GM21526 (cell line): Measurements from ENCODE around the gene ZNF557.

Experiments used
- ATAC-seq: cut with Tn5 transposase; IDR thresholded peaks from one replicate; pipeline ENCODE4 v1.9.1; 2021; ENCODE audit warnings: moderate library complexity; ENCODE audit not compliant: unreplicated experiment, low FRiP score

The ZNF557 gene

GRCh38 chr19:7072541-7072940 lies 3.0 kb downstream of the ZNF557 start:
- no peak for ATAC-seq

GRCh38 chr19:7074705-7075282 lies 5.3 kb downstream of the ZNF557 start:
- no peak for ATAC-seq

GRCh38 chr19:7076151-7076550 lies 6.6 kb downstream of the ZNF557 start:
- ATAC-seq, result no peak

- ATAC-seq, result no peak
These were observed 8.5 kb downstream of the ZNF557 start for GRCh38 chr19:7078008-7078407.

- ATAC-seq, result no peak
These were observed 13.8 kb downstream of the ZNF557 start for GRCh38 chr19:7083076-7083956.

GRCh38 chr19:7088999-7089398 lies 19.5 kb downstream of the ZNF557 start:
- no peak for ATAC-seq

- no peak for ATAC-seq
These were observed 28.6 kb downstream of the ZNF557 start for GRCh38 chr19:7098096-7098495.

- ATAC-seq, result peak; percentile 70
These were observed 29.4 kb downstream of the ZNF557 start for GRCh38 chr19:7098701-7099596.

GRCh38 chr19:7099597-7099921 lies 30.1 kb downstream of the ZNF557 start:
- no peak for ATAC-seq

GRCh38 chr19:7101498-7102253 lies 32.2 kb downstream of the ZNF557 start:
- ATAC-seq, result no peak

- no peak for ATAC-seq
These were observed 35.4 kb downstream of the ZNF557 start for GRCh38 chr19:7104747-7105447.

GRCh38 chr19:7106711-7107657 lies 37.5 kb downstream of the ZNF557 start:
- ATAC-seq, result no peak

GRCh38 chr19:7109678-7110289 lies 40.3 kb downstream of the ZNF557 start:
- no peak for ATAC-seq

GRCh38 chr19:7112675-7113074 lies 43.2 kb downstream of the ZNF557 start:
- ATAC-seq, result no peak

- no peak for ATAC-seq
These were observed 43.7 kb downstream of the ZNF557 start for GRCh38 chr19:7113233-7113632.

GRCh38 chr19:7115721-7116120 lies 46.2 kb downstream of the ZNF557 start:
- no peak for ATAC-seq

- no peak for ATAC-seq
These were observed 47.7 kb downstream of the ZNF557 start for GRCh38 chr19:7117248-7117647.

- ATAC-seq, result no peak
These were observed 50.1 kb downstream of the ZNF557 start for GRCh38 chr19:7119582-7119981.
